CD1c-positive myeloid dendritic cell (primary cell): ENCODE results near the gene APOC4.

ENCODE experiments used
- DNase-seq: peaks from one replicate; pipeline ENCODE4 v3.0.0-alpha.2; 2016; ENCODE audit errors: extremely low spot score

The APOC4 gene

DNA sequence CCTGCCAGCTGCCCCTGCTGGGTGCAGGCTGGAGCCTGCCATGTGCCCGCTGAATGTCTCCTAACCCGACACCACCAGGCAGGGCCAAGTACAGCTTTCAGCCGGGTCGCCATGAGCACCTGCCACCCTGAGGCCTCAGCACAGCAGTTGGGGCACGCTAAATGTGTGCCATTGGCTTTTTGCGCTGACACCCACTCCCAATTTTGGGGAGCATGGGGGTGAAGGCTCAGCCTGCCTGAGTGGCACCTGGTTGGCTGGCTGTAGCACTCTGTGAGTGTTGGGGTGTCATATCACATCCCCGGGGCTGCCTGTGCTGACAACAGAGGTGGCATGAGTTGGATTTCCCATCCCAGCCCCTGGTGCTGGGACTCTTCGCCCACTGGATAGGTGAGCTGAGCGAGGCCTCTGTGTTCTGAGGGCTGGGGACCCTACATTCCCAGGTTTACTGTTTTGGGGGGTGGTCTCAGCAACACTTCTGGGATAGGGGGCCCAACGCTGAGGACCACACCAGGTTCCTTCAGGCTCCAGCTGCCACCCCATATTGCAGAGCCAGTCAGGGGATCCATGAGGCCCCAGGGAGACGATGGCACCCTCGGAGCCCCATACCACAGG is 52.0 kb downstream of the APOC4 start:
- DNase-seq: no peak
